ENCODE data around the gene SNAP23. TPM values are rescaled to one million over a fixed set of nuclear protein-coding genes. Genes with fewer than 3 reads are reported as not detected.

SNAP23 gene
- total and polyA plus RNA-seq, 2 of the 8 experiments (the other 6 are each of a cell fraction or from before 2014, with no cell fraction given): 58.0 to 72.8 TPM

GRCh38 chr15:42482701-42483100 is 12.7 kb upstream of the SNAP23 start:
- no peak for FAIRE-seq
- no peak for TF ChIP-seq BCL11A (IDR thresholded peaks at IDR 0.05; ENCODE audit: low read depth in 2 of 2, low read length in 2 of 2)
- TF ChIP-seq NRF1 (IDR thresholded peaks at IDR 0.05; ENCODE audit: low read depth, low read length): no peak

More at GRCh38 chr15:42482701-42483100, 12.7 kb upstream of the SNAP23 start:
- Histone ChIP-seq H3K56ac (replicated peaks; ENCODE audit: insufficient read length, low read depth, low read length) (no peak overlapping the region), H3K4ac (replicated peaks; ENCODE audit: insufficient read length, low read depth, low read length) (no peak overlapping the region), H2AK5ac (ENCODE audit: low read depth, low read length) (no peak overlapping the region), H3K4me3 (ENCODE audit: extremely low read depth in 1 of 4, insufficient read depth in 2 of 4, low read depth in 3 of 4, low read length in 4 of 4) (no peak overlapping the region), H3K23ac (ENCODE audit: insufficient read length) (no peak overlapping the region), H2BK20ac (ENCODE audit: low read length) (no peak overlapping the region), H3K14ac (ENCODE audit: insufficient read length) (no peak overlapping the region), H3K18ac (ENCODE audit: extremely low read depth, low read length) (no peak overlapping the region), H3K79me1 (ENCODE audit: low read depth, low read length) (no peaks in the 10 kb centered on the region; the same call in 1 of the 2 replicates), H2BK120ac (replicated peaks; ENCODE audit: low read depth, low read length) (no peak overlapping the region), H3K79me2 (ENCODE audit: control insufficient read depth in 1 of 2, insufficient read depth in 2 of 2, low read length in 2 of 2) (peaks cover 0 to 9% of the 10 kb centered on the region in 2 experiments; a peak in 2 of 4 replicates), H3K27me3 (replicated peaks in 1 of 4; ENCODE audit: control insufficient read depth in 3 of 4, extremely low read depth in 1 of 4, insufficient read depth in 3 of 4, low read length in 3 of 4) (no peaks in the 10 kb centered on the region), H3K4me1 (replicated peaks in 1 of 4; ENCODE audit: control insufficient read depth in 3 of 4, insufficient read depth in 4 of 4, low read length in 3 of 4) (no peaks in the 10 kb centered on the region), H3K23me2 (ENCODE audit: low read depth, low read length) (0 out of 2 replicates have a peak, but pooled peaks cover 1% of the 10 kb centered on the region), H2AFZ (ENCODE audit: low read length) (no peak overlapping the region), H4K20me1 (replicated peaks in 1 of 2; ENCODE audit: control insufficient read depth in 1 of 2, insufficient read depth in 2 of 2, low read length in 2 of 2) (peaks cover 0 to 2% of the 10 kb centered on the region in 2 experiments), H2BK15ac (ENCODE audit: low read length) (no peak overlapping the region), H3K27ac (ENCODE audit: low read depth, low read length) (no peak overlapping the region), H2BK12ac (ENCODE audit: low read depth, low read length) (no peak overlapping the region), H4K91ac (replicated peaks; ENCODE audit: insufficient read length, low read length) (no peak overlapping the region), H2BK5ac (ENCODE audit: low read depth, low read length) (no peak overlapping the region), H3K4me2 (ENCODE audit: insufficient read depth in 1 of 2, low read depth in 2 of 2, low read length in 2 of 2) (no peak overlapping the region), H3K36me3 (ENCODE audit: control insufficient read depth in 2 of 4, insufficient read depth in 4 of 4, low read length in 3 of 4) (no peaks in the 10 kb centered on the region; a peak in 1 of 8 replicates), H3K9me3 (ENCODE audit: insufficient read depth in 2 of 2, low read depth in 1 of 2, low read length in 1 of 2) (no peaks in the 10 kb centered on the region), H4K8ac (ENCODE audit: extremely low read depth, insufficient read depth, low read length) (no peak overlapping the region), H4K5ac (ENCODE audit: insufficient read length, low read depth, low read length) (no peak overlapping the region), H3K9ac (replicated peaks in 1 of 4; ENCODE audit: extremely low read depth in 1 of 4, low read depth in 3 of 4, low read length in 3 of 4) (no peak overlapping the region)
- ChIA-PET CTCF (ENCODE audit: partially characterized antibody) (interaction anchor here (2.1 kb wide), 1 partner anchor 11 kb away, joined by 4 read pairs; no protein-coding TSS in a partner anchor), POLR2A (ENCODE audit: partially characterized antibody) (interaction anchor here (0.6 to 0.9 kb wide), 2 partner anchors 8 to 123 kb away, joined by 4 read pairs; partner anchors contain the start of gene ZNF106)
- WGBS, 2 experiments (ENCODE audit: extremely low coverage in 1 of 2, insufficient coverage in 1 of 2, insufficient read length in 1 of 2, insufficient replicate concordance in 2 of 2, low coverage in 1 of 2, low lambda C conversion rate in 2 of 2, missing lambda C conversion rate in 1 of 2): 91% methylated on average over 6 of the region's 6 CpGs; no CpG with 5 or more reads in 1 of the 2 experiments
- DNase-seq (ENCODE audit: low read depth in 1 of 2, low spot score in 2 of 2): no peak

All from H1 (cell line).